GM18508 (cell line): Measurements from ENCODE around the gene ADORA1.

ENCODE experiments used
- ATAC-seq: cut with Tn5 transposase; IDR thresholded peaks from one replicate; pipeline ENCODE4 v1.9.1; 2021; ENCODE audit warnings: moderate number of reproducible peaks; ENCODE audit not compliant: insufficient read depth, unreplicated experiment

Gene ADORA1

DNA sequence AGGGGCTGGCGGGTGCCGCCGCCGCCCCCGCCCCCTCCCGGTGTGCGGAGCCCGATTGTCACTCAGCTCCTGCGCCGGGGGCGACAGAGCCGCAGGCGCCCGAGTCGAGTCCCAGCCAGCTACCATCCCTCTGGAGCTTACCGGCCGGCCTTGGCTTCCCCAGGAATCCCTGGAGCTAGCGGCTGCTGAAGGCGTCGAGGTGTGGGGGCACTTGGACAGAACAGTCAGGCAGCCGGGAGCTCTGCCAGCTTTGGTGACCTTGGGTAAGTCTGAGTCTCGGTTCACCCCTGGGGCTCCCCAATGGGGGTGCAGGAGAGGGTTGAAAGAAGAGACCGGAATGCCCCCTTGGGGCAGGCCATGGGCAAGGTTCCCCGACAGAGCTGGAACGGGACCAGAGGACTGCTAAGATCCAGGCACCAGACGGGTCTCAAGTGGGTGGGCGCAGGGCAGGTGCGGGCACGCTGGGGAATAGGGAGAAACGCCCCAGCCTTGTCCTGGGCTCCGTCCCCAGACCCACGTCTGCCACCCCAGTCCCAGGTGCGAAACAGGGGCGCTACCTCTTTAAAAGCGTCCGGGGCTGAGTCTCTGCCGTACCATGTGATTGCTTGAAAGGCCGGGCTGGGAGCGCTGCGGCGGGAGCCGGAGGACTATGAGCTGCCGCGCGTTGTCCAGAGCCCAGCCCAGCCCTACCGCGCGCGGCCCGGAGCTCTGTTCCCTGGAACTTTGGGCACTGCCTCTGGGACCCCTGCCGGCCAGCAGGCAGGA is at the start of gene ADORA1:
Gene ADORA1, plus strand, starts transcription at position 61 of the 765 bp plus-strand sequence. CDS start 1,116 bp downstream, outside the sequence.
- no peak for ATAC-seq

- ATAC-seq, result no peak
These were observed 49.6 kb upstream of the ADORA1 start for GRCh38 chr1:203077956-203078355.

GRCh38 chr1:203078478-203078877 is 49.0 kb upstream of the ADORA1 start:
- no peak for ATAC-seq

- ATAC-seq, result no peak
These were observed 47.1 kb upstream of the ADORA1 start for GRCh38 chr1:203080456-203080855.

DNA sequence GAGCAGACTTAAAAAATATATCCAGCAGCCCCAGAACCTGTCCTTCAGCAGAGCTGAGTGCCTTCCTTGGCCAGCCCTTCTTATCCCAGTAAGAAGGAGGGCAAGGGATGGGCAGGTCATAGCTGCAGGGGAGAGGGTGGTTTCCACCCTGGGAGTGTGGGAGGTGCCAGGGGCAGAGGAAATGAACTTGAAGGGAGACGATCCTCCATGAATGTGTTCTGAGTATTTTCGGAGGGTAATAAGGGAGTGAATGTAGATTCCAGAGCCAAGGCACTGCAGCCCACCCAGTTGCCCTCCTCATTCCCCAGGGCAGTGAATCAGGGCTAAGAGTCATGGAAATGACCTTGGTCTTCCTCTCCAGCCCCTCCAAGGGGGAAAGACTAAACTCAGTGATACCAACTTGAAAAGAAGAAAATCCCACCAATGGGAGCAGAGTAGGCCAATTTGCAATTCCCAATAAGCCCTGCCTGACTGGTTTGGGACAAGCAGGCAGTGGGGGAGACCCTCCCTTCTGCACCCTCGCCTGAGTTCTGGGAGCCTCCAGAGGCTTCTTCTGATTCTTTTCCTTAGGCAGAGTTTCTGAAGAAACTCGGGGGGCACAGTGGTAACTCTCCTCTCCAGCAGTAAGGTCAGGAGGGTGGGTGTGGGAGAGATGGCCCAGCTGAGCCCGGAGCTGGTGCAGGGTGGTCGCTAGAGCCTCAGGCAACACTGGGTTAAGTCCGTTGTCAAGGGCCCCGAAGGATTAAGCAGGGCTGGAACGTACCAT is 45.9 kb upstream of the ADORA1 start:
- ATAC-seq, result no peak

DNA sequence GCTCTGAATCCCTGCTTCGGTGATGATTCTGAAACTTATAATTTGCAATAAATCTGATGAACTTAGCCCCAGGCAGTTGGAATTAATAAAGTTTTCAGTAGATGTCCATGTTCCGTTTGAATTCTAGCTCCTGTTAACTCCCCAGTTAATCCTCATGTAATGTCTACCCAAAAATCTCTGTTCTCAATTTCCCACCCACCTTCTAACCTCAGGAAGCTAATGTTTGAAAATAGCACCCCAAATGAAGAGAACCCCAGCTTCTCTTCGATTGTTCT is 45.4 kb upstream of the ADORA1 start:
- no peak for ATAC-seq

DNA sequence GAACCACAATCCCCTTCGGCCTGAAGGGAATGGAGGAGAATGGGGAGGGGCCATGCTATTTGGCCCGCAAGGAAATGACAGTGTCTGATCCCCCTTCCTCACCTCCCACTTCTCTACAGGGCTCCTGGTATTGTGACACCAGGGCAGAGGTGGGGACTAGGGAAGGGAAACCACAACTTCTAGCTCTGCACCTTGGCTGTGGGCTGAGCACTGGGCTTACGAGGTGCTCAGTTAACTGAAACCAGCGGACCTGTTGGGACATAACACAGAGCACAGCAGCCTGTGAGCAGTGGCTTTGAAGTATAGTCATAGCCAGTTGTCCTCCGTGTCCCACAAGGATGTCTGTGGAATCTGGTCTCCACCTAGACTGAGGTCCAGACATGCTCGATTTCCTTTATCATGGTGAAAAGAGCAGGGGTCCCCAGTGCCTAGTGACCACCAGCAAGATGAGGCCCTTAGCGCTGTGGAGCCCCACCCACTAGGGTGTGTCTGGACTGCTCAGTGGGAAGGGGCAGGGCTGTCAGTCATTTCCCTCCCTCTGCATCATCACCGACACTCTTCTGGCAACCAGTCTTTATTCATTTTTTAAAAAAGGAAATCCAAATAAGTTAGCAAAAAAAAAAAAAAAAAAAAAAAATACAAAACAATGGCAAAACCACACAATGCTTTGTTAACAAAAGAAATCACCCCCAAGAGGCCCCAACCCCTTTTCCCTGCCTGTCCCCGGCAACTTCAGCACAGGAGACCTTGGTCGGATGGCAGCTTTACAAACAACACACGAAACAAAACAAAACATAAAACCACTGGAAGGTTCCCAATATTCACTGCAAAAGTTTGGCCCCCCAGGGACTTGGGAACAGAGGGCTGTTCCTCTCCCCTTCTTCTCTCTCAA is 44.7 kb upstream of the ADORA1 start:
- no peak for ATAC-seq

DNA sequence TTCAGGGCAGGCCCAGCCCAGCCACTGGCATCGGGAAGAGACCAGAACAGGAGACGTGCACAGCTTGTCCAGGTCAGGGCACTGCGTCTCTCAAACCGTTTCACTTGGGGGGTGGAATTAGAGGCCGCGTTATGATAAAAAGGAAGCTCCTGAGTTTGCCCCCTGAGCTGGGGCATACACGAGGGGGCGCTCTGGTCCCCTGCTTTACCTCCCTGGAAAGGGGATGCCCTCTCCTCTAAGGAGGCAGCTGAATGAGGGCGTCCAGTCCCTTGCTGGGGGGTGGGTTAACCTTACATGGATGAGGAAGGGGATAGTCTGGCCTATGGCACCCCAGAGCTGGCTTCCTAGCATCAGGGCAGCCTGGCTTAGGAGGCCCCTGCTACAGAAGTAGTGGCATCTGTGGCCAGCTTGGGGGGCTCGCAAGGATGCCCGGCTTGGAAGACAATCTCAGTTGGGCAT is 44.0 kb upstream of the ADORA1 start:
- no peak for ATAC-seq

DNA sequence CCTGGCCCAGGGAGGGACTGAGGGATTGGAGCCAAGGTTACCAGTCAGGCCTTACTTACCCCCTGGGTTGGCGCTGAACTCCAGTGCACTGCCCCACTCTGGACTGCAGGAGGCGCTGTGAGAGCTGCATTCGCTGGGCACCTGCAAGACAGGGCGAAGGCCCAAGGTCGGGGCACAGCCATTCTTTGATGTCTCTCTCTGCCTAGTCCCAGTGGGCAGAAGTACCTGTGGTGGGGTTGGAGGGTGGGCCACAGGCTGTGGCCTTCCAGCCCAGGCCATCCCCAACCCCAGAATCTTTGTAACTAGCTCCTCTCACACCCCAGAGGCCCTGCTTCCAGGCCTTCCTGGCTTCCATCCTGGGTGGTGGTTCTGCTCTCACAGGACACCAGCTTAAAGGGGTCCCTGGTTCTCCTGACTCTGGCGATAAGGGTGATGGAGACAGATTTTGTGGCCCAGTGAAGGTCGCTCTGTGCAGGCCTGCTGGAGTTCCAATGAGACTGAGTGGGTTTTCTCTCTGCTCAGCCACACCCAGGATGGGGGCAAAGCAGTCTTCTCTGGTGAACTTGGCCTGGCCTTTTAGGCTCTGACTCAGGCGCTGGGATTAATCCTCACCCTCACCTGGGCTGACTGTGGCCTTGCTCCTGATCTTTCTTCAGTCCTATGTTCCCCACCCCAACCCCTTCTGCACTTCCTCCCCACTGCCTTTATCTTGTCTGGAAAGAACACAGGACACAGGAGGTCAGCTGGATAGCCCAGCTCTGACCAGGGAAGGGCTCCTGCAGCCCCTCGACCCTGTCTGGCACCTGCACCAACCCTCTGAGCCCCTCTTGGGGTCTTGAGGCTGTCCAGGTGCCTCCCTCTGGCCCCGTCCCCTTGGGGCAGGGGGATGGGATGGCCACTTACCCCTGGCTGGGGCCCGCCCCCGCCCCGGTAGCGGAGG is 42.7 kb upstream of the ADORA1 start:
- ATAC-seq, result no peak

DNA sequence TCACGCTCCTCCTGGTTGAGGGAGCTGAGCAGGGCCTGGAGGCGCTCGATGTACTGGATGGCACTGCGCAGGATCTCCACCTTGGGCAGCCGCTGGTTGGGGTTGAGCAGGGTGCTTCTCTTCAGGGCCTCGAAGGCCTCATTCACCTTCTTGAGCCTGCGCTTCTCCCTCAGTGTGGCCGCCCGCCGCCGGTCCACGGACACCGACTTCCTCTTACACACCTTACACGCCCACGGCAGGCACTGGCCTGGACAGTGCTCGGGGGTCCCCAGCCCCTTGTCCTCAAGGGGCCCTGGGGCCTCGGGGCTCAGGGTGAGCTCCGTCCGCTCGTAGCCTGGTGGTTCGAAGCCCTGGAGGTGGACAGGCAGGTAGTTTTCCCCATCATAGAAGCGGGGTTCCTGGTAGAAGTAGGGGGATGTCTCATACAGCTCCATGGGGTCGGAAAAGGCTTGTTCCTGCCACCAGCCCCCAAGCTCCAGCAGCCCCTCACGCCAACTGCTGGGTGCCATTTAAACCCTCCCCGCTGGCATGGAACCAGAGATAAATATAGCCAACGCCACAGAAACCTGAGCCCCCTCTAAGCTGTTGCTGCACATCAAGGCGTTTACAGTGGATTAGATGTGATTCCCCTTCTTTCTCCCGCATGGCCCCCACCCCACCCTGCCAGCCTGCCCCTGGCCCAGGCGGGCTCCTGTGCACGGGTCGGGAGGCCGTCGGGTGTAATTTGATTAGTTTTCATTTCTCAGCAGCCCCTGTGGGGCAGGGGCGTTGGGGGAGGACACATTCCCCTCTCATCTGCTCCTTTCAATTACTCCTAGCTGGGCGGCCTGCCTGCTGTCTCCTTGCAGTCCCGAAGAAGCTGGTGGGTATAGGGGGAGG is 41.8 kb upstream of the ADORA1 start, which contains the start of gene MYOG:
Gene MYOG, minus strand, starts transcription at position 485 of the 879 bp plus-strand sequence. Its CDS starts 51 bp downstream, at position 434.
- no peak for ATAC-seq

GRCh38 chr1:203086992-203087763 is 40.3 kb upstream of the ADORA1 start:
- ATAC-seq, result no peak

- ATAC-seq, result no peak
These were observed 39.1 kb upstream of the ADORA1 start for GRCh38 chr1:203088441-203088840.

DNA sequence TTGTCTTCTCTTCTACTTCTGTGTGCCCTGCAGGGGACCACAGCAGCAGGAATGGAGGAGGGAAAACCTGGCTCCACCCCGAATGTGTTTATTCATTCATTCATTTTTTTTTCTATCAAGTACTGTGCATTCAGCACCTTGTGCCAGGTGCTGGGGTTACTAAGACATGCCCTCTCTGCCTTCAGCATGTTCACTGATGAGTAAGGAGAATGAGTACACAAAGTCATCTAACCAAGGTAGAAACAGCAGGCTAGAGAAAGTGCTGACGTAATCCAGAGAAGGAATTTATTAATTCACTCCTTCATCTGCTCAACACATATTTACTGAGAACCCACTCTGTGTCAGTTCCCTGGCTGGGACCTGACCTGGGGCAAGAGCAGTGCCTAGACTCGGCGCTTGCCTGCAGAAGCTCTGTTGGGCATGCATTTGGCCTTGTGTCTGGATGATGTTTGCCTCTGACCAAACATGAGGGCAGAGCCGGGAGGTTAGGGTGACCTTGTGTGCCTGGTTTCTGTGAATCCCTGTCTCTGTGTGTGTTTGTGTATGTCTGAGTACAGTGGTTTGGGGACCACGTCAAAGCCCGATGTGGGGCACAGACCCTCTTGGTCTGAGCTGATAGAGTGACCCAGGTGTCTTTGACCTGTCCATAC is 38.4 kb upstream of the ADORA1 start:
- ATAC-seq, result no peak

DNA sequence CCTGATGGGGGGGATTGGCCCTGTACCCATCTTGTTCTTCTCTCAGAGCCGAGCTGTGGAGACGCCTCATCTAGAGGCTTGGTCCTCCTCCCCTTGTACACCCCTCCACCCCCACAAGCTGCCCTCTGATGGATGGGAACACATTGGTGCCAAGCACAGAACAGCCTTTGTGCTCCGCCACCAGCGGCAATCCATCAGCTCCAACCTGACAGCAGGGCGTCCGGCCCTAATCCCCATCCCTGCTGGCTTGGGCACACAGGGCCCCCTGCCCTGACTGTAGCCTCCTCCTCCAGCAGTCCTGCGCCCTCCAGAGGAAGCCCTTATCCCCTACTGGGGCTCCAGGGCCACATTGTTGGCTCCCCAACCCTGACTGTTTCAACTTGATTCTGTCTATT is 37.9 kb upstream of the ADORA1 start:
- no peak for ATAC-seq

DNA sequence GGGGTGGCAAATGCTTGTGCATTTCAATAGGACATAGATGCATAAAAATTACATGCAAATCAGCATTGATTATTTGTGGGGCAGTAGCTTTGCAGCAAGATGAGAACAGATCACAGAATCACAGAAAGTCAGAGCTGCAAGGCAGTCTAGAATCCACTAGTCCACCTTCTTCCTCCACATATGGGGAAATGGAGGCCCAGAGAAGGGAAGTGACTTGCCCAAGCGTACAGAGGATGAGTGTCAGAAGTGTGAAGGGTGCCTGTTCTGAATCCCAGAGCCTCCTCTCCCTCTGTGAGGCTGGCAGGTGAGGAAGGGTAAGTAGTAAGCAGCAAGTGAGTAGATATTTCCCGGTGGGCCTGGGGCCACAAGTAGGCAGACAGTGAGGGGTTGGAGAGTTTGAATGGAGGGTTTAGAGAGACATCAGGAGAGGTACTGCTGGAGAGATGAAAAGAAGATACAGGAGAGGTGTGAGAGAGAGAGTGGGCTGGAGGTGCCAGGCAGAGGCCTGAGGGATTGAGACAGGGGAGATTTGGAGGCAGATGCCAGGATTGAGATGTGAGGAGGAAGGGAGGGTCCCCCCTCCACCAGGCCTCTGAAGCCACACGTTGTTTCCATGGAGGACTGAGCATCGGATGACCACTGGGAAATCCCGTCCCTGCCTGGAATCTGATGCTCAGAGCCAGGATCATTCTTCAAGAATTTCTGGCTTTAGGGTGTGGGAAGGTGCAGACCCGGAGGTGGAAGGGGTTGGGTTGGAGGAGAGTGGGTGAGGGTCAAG is 36.9 kb upstream of the ADORA1 start:
- no peak for ATAC-seq

DNA sequence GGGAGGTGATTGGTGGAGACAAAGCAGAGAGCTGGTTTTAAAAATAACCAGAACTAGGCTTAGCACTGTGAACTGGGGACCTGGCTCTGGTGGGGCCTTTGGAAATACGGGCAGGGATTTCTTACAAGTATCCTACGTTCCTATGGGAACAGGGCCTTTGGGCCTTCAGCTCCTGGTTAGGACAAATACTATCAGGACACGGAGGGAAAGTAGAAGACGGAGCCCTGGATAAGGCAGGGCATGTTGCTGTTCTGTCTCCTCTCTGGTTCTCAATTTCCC is 36.4 kb upstream of the ADORA1 start:
- ATAC-seq, result no peak

DNA sequence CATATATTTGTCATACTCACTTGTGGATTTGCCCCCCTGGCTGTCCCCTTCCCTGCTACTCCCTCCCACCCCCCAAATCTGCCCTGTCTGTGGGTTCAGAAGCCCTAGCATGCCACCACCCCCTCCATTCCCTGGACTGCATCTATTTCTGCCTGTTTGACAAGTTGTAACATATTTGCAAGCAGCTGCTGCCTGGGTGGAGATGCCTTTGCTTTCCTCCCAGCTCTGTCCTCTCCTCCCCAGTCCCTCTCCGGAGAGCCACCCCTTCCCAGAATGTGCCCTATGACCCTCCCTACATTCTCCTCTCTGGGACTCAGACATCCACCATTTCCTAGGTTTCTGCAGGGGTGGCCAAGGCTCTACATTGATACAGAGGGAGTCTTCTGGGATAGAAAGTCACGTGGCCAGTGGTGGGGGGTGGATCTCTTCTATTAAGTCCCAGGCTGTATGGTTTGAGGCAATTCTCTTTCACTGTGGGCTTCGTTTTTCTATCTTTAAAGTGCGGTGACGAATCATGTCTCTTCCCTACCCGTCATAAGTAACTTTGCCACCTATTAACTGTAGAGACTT is 35.7 kb upstream of the ADORA1 start:
- ATAC-seq, result no peak
